CD14-positive monocyte (primary cell): Measurements from ENCODE around the gene GJA5. TPM values are rescaled to one million over a fixed set of nuclear protein-coding genes. Genes with fewer than 3 reads are reported as not detected.
A peak's percentile ranks its signal among the peaks of the same experiment; 100 is the strongest.

Experiments
- DNase-seq, 3 donors: peaks; one replicate each; pipeline ENCODE4 v3.0.0-alpha.2; 2011 to 2022
- H2AFZ ChIP-seq: 2 replicates; pipeline ENCODE4 v1.6.0; 2012; ENCODE audit warnings: mild to moderate bottlenecking, low read depth, low read length, inconsistent platforms; ENCODE audit not compliant: insufficient read depth, poor library complexity, severe bottlenecking
- H3K27ac ChIP-seq, 2 donors: 1 replicate in 1 of 2; 2 replicates in 1 of 2; pipeline ENCODE4 v1.5.1; 2012 to 2013; ENCODE audit warnings: low read length in 2 of 2, control low read depth in 1 of 2, inconsistent platforms in 1 of 2, low read depth in 1 of 2, mild to moderate bottlenecking in 1 of 2
- H3K27me3 ChIP-seq, 2 donors: one replicate each; pipeline versions ENCODE4 v1.6.0 to v1.6.1; 2011 to 2013; ENCODE audit warnings: low read length in 2 of 2; ENCODE audit not compliant: control insufficient read depth in 2 of 2, insufficient read depth in 2 of 2
- H3K36me3 ChIP-seq, 2 donors: replicated peaks in 1 of 2; 1 replicate in 1 of 2; 2 replicates in 1 of 2; pipeline versions ENCODE4 v1.5.1 to v1.6.1; 2012 to 2013; ENCODE audit warnings: low read length in 2 of 2, control low read depth in 1 of 2, inconsistent platforms in 1 of 2, mild to moderate bottlenecking in 1 of 2; ENCODE audit not compliant: insufficient read depth in 2 of 2, control insufficient read depth in 1 of 2
- H3K4me1 ChIP-seq, 2 donors: 1 replicate in 1 of 2; 2 replicates in 1 of 2; pipeline versions ENCODE4 v1.5.1 to v1.6.1; 2012 to 2013; ENCODE audit warnings: low read length in 2 of 2, control low read depth in 1 of 2, inconsistent platforms in 1 of 2, mild to moderate bottlenecking in 1 of 2, moderate library complexity in 1 of 2; ENCODE audit not compliant: insufficient read depth in 2 of 2, control insufficient read depth in 1 of 2
- H3K4me2 ChIP-seq: replicated peaks from 2 replicates; pipeline ENCODE3; 2012; ENCODE audit warnings: low read length, moderate library complexity, mild to moderate bottlenecking; ENCODE audit not compliant: poor library complexity, severe bottlenecking; ENCODE audit errors: extremely low read depth
- H3K4me3 ChIP-seq, 3 experiments: fragments of 200-600 bp in 1 of 3; sonication (generic) in 1 of 3; replicated peaks in 1 of 3; 1 replicate in 2 of 3; 2 replicates in 1 of 3; pipeline ENCODE4 v1.5.1; 2011 to 2013; ENCODE audit warnings: low read length in 3 of 3, mild to moderate bottlenecking in 3 of 3, control low read depth in 2 of 3, low read depth in 2 of 3, inconsistent platforms in 1 of 3, moderate library complexity in 1 of 3
- H3K79me2 ChIP-seq: 2 replicates; pipeline ENCODE4 v1.6.0; 2012; ENCODE audit warnings: mild to moderate bottlenecking, control low read depth, inconsistent platforms, low read length, moderate library complexity; ENCODE audit not compliant: insufficient read depth
- H3K9ac ChIP-seq: 2 replicates; pipeline ENCODE4 v1.6.0; 2017; ENCODE audit warnings: low read length, mild to moderate bottlenecking; ENCODE audit not compliant: insufficient read depth, poor library complexity, severe bottlenecking
- H3K9me3 ChIP-seq, 2 donors: replicated peaks in 1 of 2; 1 replicate in 1 of 2; 2 replicates in 1 of 2; pipeline versions ENCODE4 v1.5.1 to v1.6.1; 2012 to 2013; ENCODE audit warnings: low read length in 2 of 2, control low read depth in 1 of 2; ENCODE audit not compliant: control insufficient read depth in 1 of 2, insufficient read depth in 1 of 2
- H4K20me1 ChIP-seq: 2 replicates; pipeline ENCODE4 v1.6.0; 2012; ENCODE audit warnings: mild to moderate bottlenecking, low read length, control low read depth, moderate library complexity; ENCODE audit not compliant: insufficient read depth
- H3K27ac Mint-ChIP-seq, 7 donors: one replicate each; pipeline ENCODE4 v1.8.0; 2020; ENCODE audit warnings: mild to moderate bottlenecking in 7 of 7, mixed read lengths in 7 of 7, moderate library complexity in 6 of 7, inconsistent platforms in 2 of 7
- H3K27me3 Mint-ChIP-seq, 3 donors: one replicate each; pipeline ENCODE4 v1.8.0; 2021 to 2022; ENCODE audit warnings: low read depth in 3 of 3, mild to moderate bottlenecking in 3 of 3, mixed read lengths in 3 of 3, moderate library complexity in 3 of 3, inconsistent platforms in 1 of 3
- H3K36me3 Mint-ChIP-seq, 2 donors: one replicate each; pipeline ENCODE4 v1.8.0; 2020; ENCODE audit warnings: mixed read lengths in 2 of 2, inconsistent platforms in 1 of 2, mild to moderate bottlenecking in 1 of 2
- H3K4me1 Mint-ChIP-seq: one replicate; pipeline ENCODE4 v1.8.0; 2020; ENCODE audit warnings: mild to moderate bottlenecking, mixed read lengths
- H3K4me3 Mint-ChIP-seq, 2 donors: one replicate each; pipeline ENCODE4 v1.8.0; 2020; ENCODE audit warnings: mild to moderate bottlenecking in 2 of 2, mixed read lengths in 2 of 2, moderate library complexity in 1 of 2
- H3K9me3 Mint-ChIP-seq, 7 donors: one replicate each; pipeline ENCODE4 v1.8.0; 2020 to 2022; ENCODE audit warnings: mixed read lengths in 7 of 7, mild to moderate bottlenecking in 6 of 7, moderate library complexity in 6 of 7, inconsistent platforms in 2 of 7
- WGBS: methylation state at CpG from one replicate; pipeline ENCODE4 v1.1.5; 2013; ENCODE audit warnings: missing lambda C conversion rate; ENCODE audit not compliant: insufficient coverage; 5-methylcytosine and 5-hydroxymethylcytosine counted together
- intact Hi-C, 2 donors: fragments of 100-400 bp; cut with micrococcal nuclease; formaldehyde crosslinking; loops; one replicate each; pipeline versions ENCODE4 v1.15.0 to v1.15.1; 2023
- polyA plus RNA-seq, 3 donors: library from polyadenylated mRNA; depleted of rRNA in 1 of 3; unstranded in 2 of 3; stranded (reverse) in 1 of 3; fragments of 300-500 nt in 2 of 3; fragments of >200 nt in 1 of 3; fragmentation: Illumina TruSeq in 2 of 3; gene quantifications; 1 replicate in 2 of 3; 2 replicates in 1 of 3; pipeline ENCODE4 v1.2.3, GENCODE V29; 2012 to 2021
- TF ChIP-seq, protein P1 (sequence below): fragments of 200-600 bp; IDR thresholded peaks from one replicate; pipeline ENCODE4 v1.8.0; 2022; ENCODE audit warnings: antibody characterized with exemption, mild to moderate bottlenecking

The GJA5 gene
- polyA plus RNA-seq, 3 donors = not detected

DNA sequence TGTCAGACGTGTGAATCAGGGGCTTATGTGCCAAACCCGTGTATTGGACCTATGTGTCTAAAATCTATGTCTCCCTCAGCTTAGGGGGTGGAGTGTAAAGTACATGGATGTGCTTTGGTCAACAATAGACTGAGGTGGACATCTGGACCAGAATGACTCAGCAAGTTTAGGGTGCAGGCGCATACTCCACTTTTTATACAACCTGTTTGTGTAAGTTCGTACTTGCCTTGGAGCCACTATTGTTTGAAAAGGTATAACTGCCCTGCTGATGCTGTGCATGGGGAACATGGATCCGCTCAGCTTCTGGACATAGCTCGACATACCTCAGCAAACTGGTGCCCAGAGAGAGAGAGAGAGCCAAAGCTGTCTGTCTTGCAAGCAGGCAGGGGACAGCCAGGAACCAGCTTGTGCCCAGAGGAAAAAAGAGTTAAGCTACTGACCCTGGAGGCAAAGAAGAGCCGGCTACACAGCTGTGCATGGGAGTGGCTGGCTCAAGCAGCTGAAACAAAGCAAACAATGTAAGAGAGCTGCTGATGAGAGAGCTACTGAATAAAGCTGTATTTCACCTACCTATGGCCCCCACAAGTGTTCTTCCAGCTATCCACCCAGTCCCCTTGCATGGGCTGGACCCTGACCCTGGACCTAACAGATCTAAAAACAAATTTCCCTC, 41.2 kb downstream of the GJA5 start:
- H3K9ac ChIP-seq = no peak overlapping the region
- peak overlapping the region in 2 of 7 donors; percentile 57 to 70 for H3K27ac Mint-ChIP-seq
- H3K27ac ChIP-seq = no peak overlapping the region
- H3K4me2 ChIP-seq = no peak overlapping the region
- H4K20me1 ChIP-seq = no peaks in the 10 kb centered on the region
- H3K27me3 Mint-ChIP-seq = peaks cover 2 to 8% (median 3%) of the 10 kb centered on the region in 3 donors
- H2AFZ ChIP-seq = no peak overlapping the region
- H3K4me1 Mint-ChIP-seq = peaks cover 11% of the 10 kb centered on the region
- peaks cover 4 to 13% of the 10 kb centered on the region in 2 donors for H3K4me1 ChIP-seq
- H3K36me3 ChIP-seq = no peaks in the 10 kb centered on the region
- 95% methylated on average over 6 of the region's 7 CpGs for WGBS
- no peaks in the 10 kb centered on the region for H3K79me2 ChIP-seq
- intact Hi-C loops = no loop called here
- no peaks in the 10 kb centered on the region for H3K9me3 ChIP-seq
- H3K4me3 Mint-ChIP-seq = no peak overlapping the region
- H3K27me3 ChIP-seq = peaks cover 0 to 3% of the 10 kb centered on the region in 2 donors
- TF ChIP-seq, protein P1, sequence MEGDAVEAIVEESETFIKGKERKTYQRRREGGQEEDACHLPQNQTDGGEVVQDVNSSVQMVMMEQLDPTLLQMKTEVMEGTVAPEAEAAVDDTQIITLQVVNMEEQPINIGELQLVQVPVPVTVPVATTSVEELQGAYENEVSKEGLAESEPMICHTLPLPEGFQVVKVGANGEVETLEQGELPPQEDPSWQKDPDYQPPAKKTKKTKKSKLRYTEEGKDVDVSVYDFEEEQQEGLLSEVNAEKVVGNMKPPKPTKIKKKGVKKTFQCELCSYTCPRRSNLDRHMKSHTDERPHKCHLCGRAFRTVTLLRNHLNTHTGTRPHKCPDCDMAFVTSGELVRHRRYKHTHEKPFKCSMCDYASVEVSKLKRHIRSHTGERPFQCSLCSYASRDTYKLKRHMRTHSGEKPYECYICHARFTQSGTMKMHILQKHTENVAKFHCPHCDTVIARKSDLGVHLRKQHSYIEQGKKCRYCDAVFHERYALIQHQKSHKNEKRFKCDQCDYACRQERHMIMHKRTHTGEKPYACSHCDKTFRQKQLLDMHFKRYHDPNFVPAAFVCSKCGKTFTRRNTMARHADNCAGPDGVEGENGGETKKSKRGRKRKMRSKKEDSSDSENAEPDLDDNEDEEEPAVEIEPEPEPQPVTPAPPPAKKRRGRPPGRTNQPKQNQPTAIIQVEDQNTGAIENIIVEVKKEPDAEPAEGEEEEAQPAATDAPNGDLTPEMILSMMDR = no peak
- no peaks in the 10 kb centered on the region for H3K36me3 Mint-ChIP-seq
- H3K9me3 Mint-ChIP-seq = peaks cover 0 to 2% (median 0%) of the 10 kb centered on the region in 7 donors
- H3K4me3 ChIP-seq = no peak overlapping the region
- no peak for DNase-seq

DNA sequence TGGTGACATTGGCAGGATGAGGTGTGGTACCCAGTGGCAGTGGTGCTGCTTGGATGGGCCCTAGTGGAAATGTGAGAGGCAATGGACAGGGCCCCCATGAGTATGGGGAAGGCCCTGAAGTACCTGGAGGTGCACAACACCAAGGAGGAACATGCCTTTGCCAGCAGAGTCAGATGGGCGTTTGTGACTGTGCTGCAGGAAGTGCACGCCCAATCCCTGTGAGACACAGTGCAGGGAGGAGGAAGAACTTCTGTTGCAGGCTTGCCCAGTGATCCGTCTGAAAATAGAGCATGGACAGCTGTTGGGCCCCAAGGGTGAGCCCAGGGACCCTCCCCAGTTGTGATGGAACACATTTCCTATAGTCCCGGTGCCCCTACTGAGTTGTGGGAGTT, 42.7 kb downstream of the GJA5 start:
- intact Hi-C loops = no loop called here
- Histone ChIP-seq H3K4me3 (no peak overlapping the region), H4K20me1 (no peaks in the 10 kb centered on the region), H3K27ac (no peak overlapping the region), H3K9me3 (no peaks in the 10 kb centered on the region), H2AFZ (peak overlapping the region; percentile 47), H3K4me1 (peaks cover 4 to 13% of the 10 kb centered on the region in 2 donors), H3K79me2 (no peaks in the 10 kb centered on the region), H3K27me3 (peaks cover 0 to 3% of the 10 kb centered on the region in 2 donors), H3K36me3 (no peaks in the 10 kb centered on the region), H3K4me2 (peak overlapping the region; percentile 1), H3K9ac (no peak overlapping the region)
- Mint-ChIP-seq H3K36me3 (no peaks in the 10 kb centered on the region), H3K4me3 (peak overlapping the region in 1 of 2 donors; percentile 80), H3K4me1 (peaks cover 11% of the 10 kb centered on the region), H3K27ac (peak overlapping the region in 1 of 7 donors; percentile 61), H3K27me3 (peaks cover 0 to 11% (median 3%) of the 10 kb centered on the region in 3 donors), H3K9me3 (peaks cover 0 to 2% (median 0%) of the 10 kb centered on the region in 7 donors)
- WGBS = 23% methylated on average over 3 of the region's 4 CpGs
- TF ChIP-seq, protein P1 = no peak
- DNase-seq = peak; percentile 10 to 21 (median 14)
